Suprapubic skin (tissue), 3 donors: ENCODE results near the gene SF3B5.

Experiments used
- CTCF ChIP-seq, 2 donors: fragments of 200-600 bp in 1 of 2; fragments of 450-650 bp in 1 of 2; sonication (generic) in 1 of 2; IDR thresholded peaks; one replicate each; pipeline ENCODE4 v1.5.1; 2016 to 2019; ENCODE audit warnings: antibody characterized with exemption in 2 of 2, mild to moderate bottlenecking in 1 of 2, moderate library complexity in 1 of 2
- EP300 ChIP-seq: sonication (generic); formaldehyde crosslinking; IDR thresholded peaks from one replicate; pipeline ENCODE4 v1.6.1; 2017; ENCODE audit warnings: antibody characterized with exemption
- POLR2A ChIP-seq, 2 donors: fragments of 450-650 bp; IDR thresholded peaks; one replicate each; pipeline ENCODE4 v1.6.1; 2017; ENCODE audit warnings: antibody characterized with exemption in 2 of 2, mild to moderate bottlenecking in 2 of 2, moderate library complexity in 2 of 2

DNA sequence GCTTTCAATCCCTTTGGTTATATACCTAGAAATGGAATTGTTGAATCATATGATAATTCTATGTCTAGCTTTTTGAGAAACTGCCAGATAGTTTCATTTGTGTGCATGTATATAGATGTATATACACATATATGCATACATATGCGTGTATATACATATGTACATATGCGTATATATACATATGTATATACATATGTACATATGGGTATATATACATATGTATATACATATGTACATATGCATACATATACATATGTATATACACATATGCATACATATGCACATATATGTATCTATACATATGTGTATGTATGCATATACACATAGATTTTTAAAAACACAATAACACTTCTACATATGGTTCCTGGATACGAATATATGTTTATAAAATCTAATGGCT, 8.4 kb downstream of the SF3B5 start:
- TF ChIP-seq CTCF (IDR thresholded peaks at IDR 0.05) (no peak), EP300 (no peak), POLR2A (IDR thresholded peaks at IDR 0.05) (no peak)
